C1 segment of cervical spinal cord (tissue), 14 donors: Measurements from ENCODE around the gene SLC25A6.
"Not testable (repeated sequence)": the region's sequence is repeated elsewhere in the genome, so short reads cannot be mapped to it uniquely, and the experiment has no call there.

Experiments used
- DNase-seq, 14 donors: peaks; one replicate each; lab custom pipeline; 2025; lab: John Stamatoyannopoulos, UW

The SLC25A6 gene

DNA sequence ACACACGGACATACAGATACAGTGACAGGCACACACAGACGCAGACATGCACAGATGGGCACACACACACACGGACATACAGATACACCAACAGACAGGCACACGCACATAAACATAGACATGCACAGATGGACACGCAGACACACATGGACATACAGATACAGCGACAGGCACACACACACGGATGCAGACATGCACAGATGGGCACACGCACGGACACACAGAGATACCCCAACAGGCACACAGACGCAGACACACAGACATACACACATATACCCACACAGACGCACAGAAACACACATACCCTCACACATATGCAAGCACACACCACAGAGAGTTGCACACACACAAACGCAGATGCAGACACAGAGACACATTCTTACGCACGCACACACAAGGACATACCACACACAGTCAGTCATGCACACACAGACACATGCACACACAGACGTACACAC is 24.4 kb upstream of the SLC25A6 start:
- no peak for DNase-seq

GRCh38 chrX:1412551-1413161 is 20.7 kb upstream of the SLC25A6 start:
- no peak for DNase-seq

- no peak for DNase-seq
These were observed 19.4 kb upstream of the SLC25A6 start for GRCh38 chrX:1411326-1411725.

DNA sequence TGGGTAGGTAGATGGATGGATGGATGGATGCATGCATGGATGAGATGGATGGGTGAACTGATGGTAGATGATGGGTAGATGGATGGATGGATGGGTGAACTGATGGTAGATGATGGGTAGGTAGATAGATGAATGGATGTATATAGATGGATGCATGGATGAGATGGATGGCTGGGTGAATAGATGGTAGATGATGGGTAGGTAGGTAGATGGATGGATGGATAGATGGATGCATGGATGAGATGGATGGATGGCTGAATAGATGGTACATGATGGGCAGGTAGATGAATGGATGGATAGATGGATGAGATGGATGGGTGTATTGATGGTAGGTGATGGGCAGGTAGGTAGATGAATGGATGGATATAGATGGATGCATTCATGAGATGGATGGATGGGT is 15.1 kb upstream of the SLC25A6 start:
- DNase-seq = no peak

- DNase-seq = not testable (repeated sequence)
These were observed 13.9 kb upstream of the SLC25A6 start for GRCh38 chrX:1405769-1406168.

DNA sequence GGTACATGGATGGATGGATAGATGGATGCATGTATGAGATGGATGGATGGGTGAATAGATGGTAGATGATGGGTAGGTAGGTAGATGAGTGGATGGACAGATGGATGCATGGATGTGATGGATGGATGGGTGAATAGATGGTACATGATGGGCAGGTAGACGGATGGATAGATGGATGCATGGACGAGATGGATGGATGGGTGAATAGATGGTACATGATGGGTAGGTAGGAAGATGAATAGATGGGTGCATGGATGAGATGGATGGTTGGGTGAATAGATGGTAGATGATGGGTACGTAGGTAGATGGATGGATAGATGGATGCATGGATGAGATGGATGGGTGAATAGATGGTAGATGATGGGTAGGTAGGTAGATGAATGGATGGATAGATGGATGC is 12.0 kb upstream of the SLC25A6 start:
- not testable (repeated sequence) for DNase-seq

DNA sequence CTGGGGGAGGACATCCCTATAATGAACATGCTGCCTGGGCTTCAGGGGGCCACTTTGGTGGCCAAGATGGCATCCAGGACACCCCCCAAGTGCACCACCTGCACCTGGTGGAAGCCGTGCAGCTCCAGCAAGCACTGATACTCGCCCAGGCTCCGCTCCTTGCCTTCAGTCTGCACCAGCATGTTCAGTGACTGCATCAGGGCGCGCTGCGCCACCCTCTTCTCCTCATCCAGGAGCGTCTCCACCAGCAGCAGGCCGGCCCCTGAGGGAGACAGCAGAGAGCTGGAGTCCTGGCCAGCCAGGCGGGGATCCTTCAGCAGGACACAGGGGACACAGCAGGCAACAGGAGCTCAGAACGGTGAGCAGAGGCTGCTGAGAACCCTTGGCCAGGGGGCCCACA is 11.3 kb upstream of the SLC25A6 start:
- no peak for DNase-seq

DNA sequence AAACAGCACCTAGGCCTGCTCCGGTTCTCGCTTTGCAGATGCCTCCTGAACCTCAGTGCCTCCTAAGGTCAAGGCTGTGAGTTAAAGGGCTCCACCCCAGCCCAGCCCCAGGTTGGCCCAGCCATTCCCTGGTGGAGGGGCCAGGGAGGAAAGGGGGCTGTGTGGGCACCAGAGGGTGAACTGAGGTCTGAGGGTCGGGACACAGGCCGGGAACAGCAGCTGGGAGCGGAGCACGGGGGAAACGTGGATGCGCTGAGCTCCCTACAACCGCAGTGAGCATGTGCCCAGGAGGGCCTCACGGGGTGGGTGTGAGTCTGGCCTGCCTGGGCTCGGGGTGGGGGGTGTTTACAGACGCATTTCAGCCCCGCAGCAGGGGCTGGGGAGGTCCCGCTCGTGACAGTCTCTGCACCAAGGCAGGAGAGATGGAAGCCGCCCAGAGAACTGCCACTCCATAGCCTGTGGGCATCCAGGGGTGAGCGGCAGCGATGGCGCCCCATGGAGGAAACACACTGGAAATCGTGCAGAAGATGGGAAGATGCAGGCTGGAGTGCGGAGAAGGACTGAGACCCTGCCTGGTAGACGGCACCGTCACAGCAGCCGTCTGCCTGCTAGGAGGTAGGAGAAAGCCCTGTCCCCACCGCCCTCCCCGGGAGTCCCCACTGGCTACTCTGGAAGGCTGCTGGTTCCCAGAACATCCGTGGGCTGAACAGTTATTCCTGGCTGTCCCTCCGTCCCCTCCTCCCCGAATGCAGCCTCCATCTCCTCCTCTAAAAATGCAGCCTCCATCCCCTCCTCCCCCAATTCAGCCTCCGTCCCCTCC is 9.9 kb upstream of the SLC25A6 start:
- DNase-seq = no peak

DNA sequence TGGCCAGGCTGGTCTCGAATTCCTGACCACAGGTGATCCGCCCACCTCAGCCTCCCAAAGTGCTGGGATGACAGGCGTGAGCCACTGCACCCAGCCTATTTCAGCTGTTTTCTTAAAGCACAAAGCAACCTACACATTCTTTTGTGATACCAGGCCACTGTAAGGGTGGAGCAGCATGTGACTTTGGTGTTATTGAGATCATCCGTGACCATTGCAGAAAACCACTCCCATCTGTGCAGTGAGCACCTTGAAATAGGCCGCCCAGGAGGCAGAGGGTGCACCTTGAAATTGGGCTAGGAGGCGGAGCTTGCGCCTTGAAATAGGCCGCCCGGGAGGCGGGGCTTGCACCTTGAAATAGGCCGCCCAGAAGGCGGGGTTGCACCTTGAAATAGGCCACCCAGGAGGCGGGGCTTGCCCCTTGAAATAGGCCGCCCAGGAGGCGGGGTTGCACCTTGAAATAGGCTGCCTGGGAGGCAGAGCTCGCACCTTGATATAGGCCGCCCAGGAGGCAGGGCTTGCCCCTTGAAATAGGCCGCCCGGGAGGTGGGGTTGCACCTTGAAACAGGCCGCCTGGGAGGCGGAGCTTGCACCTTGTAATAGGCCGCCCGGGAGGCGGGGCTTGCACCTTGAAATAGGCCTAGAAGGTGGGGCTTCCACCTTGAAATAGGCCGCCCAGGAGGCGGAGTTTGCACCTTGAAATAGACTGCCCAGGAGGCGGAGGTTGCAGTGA is 9.0 kb upstream of the SLC25A6 start:
- no peak for DNase-seq

DNA sequence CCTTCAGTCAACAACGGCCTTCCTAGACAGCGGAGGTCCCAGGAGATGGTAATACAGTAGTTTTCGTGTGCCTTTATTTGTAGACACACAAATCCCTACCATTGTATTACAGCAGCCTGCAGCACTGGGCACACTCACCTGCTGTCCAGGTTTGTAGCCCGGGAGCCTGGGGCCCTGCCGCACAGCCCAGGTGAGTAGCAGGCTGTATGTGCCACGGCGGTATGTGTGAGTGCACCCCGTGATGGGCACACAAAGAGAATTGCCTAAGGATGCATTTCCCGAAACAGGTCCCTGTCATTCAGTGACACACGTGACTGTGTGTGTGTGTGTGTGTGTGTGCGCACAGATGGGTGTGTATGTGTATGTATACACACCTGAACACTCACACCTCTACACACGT is 8.1 kb upstream of the SLC25A6 start:
- no peak for DNase-seq

DNA sequence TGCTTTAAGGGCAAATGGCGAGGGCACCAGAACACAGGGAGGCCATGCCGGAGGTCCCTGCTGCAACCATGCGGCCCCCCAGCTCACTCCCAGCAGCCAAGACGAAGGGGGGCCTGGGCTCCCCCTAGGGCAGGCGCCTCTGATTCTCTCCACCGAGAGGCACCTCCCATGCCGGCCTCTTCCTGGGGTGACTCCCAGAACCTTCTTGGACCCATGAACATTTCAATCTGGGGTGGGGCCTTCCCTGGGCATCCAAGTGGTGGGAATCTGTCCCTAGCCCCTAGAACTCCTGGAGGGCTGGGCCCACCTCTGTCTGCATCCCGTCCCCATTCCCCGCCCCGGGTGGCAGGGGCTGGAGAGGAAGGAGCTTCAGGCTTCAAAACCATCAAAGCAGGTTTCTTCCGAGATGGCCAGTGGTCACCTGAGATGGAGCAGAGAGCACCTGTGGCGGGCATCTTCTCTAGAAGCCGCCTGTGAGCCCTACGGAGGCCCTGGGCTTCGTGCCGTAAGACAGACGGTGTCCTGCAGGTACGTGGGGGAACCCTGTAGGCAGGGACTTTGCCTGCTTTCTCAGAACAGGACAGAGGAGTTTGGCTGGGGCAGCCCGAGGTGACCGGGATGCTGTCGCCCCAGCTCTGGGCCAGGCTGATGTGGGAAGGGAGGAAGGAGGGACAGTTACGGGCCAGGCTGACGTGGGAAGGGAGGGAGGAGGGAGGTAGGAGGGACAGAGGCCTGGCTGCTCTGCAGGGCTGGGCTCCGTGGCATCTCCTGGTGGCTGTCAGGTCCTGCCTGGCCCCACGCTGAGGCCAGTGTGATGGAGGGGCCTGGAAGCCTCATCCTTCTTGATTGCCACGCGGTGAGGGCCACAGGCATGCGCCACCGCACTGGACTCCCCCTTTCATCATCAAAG is 6.8 kb upstream of the SLC25A6 start:
- DNase-seq = no peak

DNA sequence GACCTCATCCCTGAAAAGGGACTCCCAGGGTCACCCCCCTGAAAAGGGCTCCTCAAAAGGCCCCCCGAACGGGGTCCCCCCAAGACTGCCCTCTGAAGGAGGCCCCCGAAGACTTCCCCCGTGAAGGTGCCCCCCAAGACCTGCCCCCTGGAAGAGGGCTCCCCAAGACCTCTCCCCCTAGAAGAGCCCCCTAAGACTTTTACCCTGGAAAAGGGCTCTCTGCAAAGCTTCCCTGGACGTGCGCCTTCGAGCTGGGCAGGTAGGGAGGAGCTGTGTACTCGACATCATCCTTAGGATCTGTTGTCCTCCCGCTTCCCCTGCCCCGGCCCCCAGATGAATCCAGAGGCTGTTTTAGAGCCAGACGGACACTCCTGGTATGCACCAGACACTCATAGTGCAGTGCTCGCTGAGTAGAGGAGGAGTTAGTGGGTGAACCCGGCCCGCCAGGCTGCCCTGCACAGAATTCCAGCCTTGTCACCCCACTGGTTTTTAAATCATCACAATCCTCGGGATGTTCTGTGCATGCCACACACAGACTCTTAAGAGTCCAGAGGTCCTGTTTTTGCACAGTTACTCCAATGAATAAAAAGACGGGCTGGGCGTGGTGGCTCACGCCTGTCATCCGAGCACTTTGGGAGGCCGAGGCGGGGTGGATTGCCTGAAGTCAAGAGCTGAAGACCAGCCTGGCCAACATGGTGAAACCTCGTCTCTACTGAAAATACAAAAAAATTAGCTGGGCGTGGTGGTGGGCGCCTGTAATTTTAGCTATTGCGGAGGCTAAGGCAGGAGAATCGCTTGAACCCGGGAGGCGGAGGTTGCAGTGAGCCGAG is 5.7 kb upstream of the SLC25A6 start:
- no peak for DNase-seq

DNA sequence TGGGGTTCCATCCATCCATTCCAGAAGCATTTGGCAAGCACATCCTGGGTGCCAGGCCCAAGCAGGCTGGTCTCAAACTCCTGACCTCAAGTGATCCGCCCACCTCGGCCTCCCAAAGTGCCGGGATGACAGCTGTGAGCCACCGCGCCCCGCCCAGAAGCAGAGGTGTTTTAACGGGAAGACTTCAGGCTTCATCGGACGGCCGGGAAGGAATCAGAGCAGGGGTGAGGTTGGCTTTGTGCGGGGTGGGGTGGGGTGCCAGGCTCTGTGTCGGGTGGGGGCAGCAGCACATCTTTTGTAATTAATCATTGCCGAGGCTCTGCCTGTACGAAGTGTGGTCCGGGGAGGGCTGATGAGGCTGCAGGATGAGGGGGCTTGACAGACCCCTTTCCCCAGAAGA is 5.1 kb upstream of the SLC25A6 start:
- no peak for DNase-seq

GRCh38 chrX:1395646-1396216 is 3.8 kb upstream of the SLC25A6 start:
- DNase-seq = no peak

GRCh38 chrX:1394731-1395501 is 3.0 kb upstream of the SLC25A6 start:
- DNase-seq = no peak

GRCh38 chrX:1393871-1394615 is 2.1 kb upstream of the SLC25A6 start:
- DNase-seq = no peak

DNA sequence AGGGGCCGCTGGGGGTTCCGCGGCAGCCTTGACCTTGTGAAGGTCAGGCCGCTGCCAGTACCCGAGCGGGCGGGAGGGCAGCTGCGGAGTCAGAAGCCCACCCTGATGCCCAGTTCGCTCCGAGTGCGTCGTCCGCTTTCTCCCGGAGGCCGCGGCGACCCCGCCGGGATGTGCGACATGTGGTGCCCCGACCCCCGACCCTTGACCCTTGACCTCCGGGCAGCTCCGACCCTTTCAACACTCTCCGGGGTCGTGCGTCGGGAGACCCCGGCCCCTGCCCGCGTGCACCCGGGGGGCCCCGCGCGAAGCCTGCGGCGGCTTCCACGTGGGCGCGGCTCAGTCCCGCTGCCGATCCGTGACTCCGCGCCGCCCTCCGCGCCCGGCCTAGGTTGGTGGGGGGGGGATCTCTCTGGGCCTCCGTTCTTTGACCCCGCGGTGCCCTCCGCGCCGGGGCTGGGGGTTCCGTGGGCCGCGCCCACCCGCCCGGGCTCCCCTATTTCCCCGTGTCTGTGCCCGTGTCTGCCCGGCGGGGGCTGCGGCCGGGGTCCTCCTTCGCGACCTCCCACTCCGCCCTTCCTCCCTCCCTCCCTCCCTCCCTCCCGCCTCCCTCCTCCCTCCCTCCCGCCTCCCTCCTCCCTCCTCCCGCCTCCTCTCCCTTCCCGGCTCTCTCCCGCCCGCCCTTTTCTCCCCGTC is 609 bp upstream of the SLC25A6 start:
- no peak for DNase-seq

GRCh38 chrX:1391370-1391706 is 575 bp downstream of the SLC25A6 start:
- DNase-seq = no peak
